Activated CD4-positive, alpha-beta T cell treated with anti-CD3 and anti-CD28 coated beads, Interleukin-2, amount 10 ng/mL, durations not matched to agents 7 days and 5 days (primary cell): ENCODE data around the gene PET100. TPM values are rescaled to one million over a fixed set of nuclear protein-coding genes. Genes with fewer than 3 reads are reported as not detected.

Experiments
- CTCF ChIA-PET: fragments of 350-600 bp; sonication (Branson Sonifier 250); formaldehyde crosslinking; loops from one replicate; lab custom pipeline; 2021; ENCODE audit warnings: antibody characterized with exemption; lab: Charles Lee
- POLR2A ChIA-PET: fragments of 350-600 bp; sonication (Branson Sonifier 250); formaldehyde crosslinking; loops from one replicate; lab custom pipeline; 2021; ENCODE audit warnings: antibody characterized with exemption; lab: Charles Lee
- DNase-seq: peaks from one replicate; pipeline ENCODE4 v3.0.0-alpha.2; 2020
- H3K27ac Mint-ChIP-seq: one replicate; pipeline ENCODE4 v1.8.0; 2021; ENCODE audit warnings: mild to moderate bottlenecking, moderate library complexity, mixed read lengths
- H3K27me3 Mint-ChIP-seq: one replicate; pipeline ENCODE4 v1.8.0; 2021; ENCODE audit warnings: mixed read lengths
- H3K36me3 Mint-ChIP-seq: one replicate; pipeline ENCODE4 v1.8.0; 2021; ENCODE audit warnings: low read depth, mixed read lengths
- H3K4me1 Mint-ChIP-seq: one replicate; pipeline ENCODE4 v1.8.0; 2021; ENCODE audit warnings: mixed read lengths
- H3K4me3 Mint-ChIP-seq: one replicate; pipeline ENCODE4 v1.8.0; 2021; ENCODE audit warnings: mild to moderate bottlenecking, moderate library complexity, mixed read lengths
- H3K9me3 Mint-ChIP-seq: one replicate; pipeline ENCODE4 v1.8.0; 2021; ENCODE audit warnings: mixed read lengths
- total RNA-seq, 2 experiments: library from RNA; stranded (reverse); gene quantifications; one replicate each; pipeline ENCODE4 v1.2.3, GENCODE V29; 2021

The PET100 gene
- total RNA-seq, 2 experiments from 2014 or later = 108 to 169 TPM

DNA sequence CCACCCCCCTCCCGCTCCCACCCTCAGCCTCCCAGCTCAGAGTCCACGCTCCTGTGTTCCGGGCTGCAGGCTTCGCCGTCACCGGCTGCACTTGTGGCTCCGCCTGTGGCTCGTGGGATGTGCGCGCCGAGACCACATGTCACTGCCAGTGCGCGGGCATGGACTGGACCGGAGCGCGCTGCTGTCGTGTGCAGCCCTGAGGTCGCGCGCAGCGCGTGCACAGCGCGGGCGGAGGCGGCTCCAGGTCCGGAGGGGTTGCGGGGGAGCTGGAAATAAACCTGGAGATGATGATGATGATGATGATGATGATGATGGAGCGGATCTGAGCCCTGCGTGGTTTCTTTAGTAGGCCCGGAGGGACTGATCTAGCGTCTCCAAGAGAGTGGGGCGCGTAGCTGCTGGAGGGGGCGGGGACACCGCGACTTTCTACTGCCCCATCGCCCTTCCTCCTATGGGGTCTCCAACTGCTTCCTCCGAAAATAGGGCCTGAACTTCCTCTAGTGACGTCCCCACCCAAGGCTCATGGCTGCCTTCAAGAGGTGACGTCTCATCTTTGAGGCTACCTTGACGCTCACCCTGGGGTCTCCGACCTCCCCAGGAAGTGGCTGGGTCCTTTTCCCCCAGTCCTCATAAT lies 40.7 kb downstream of the PET100 start:
- POLR2A ChIA-PET = no interaction called here
- no peak overlapping the region for H3K27ac Mint-ChIP-seq

DNA sequence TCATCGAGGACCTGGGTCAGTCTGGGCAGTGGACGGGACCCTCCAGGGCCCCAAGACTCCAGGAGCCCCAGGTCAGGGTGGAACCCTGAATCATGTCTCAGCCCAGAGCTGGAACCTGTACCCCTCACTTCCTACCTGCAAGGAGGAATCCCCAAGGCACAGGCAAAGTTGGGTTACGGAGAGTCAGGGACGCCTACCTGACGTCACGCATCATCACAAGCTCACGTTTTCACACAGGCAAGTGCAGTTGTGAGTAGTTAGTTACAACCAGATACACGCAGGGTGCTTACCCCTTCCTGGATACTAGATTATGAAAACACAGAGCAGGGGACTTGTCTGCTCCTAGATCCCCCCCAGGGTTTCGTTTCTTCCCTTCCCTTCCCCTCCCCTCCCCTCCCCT lies 41.2 kb downstream of the PET100 start:
- Mint-ChIP-seq H3K27me3 (peaks cover 25% of the 10 kb centered on the region), H3K9me3 (no peaks in the 10 kb centered on the region), H3K4me3 (no peak overlapping the region), H3K27ac (no peak overlapping the region), H3K4me1 (peaks cover 24% of the 10 kb centered on the region), H3K36me3 (no peaks in the 10 kb centered on the region)
- ChIA-PET CTCF (interaction anchor here (0.6 to 1.1 kb wide), 4 partner anchors 10 to 37 kb away, joined by 3 to 5 read pairs (median 4); partner anchors contain the start of genes PCP2 and TRAPPC5), POLR2A (no interaction called here)
- no peak for DNase-seq

More for the DNA sequence above, 40.7 kb downstream of the PET100 start:
- DNase-seq = peak; percentile 33
- H3K4me3 Mint-ChIP-seq = peak overlapping the region; percentile 38
- CTCF ChIA-PET = interaction anchor here (0.6 to 3.2 kb wide), 5 partner anchors 10 to 316 kb away, joined by 3 to 20 read pairs (median 4); partner anchors contain the start of genes PCP2 and TRAPPC5
- peaks cover 26% of the 10 kb centered on the region for H3K27me3 Mint-ChIP-seq
- peaks cover 23% of the 10 kb centered on the region for H3K4me1 Mint-ChIP-seq
- H3K36me3 Mint-ChIP-seq = no peaks in the 10 kb centered on the region
- H3K9me3 Mint-ChIP-seq = no peaks in the 10 kb centered on the region

DNA sequence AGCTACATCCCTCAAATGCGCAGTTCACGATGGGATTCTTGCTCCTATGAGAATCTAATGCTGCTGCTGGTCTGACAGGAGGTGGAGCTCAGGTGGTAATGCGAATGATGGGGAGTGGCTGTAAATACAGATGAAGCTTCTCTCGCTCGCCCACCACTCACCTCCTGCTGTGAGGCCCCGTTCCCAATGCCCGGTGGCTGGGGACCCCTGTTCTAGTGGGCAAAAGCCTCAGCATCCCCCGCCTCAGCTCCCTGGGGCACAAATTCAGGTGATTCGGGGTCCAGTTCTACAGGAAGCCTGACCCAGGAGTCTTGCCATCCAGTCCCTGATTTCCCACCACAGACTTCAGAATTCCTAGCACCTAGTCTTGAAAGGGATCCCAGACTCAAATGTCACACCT lies 42.9 kb downstream of the PET100 start:
- DNase-seq = no peak
- no peak overlapping the region for H3K4me3 Mint-ChIP-seq
- H3K27ac Mint-ChIP-seq = no peak overlapping the region
- H3K27me3 Mint-ChIP-seq = peaks cover 33% of the 10 kb centered on the region
- H3K9me3 Mint-ChIP-seq = no peaks in the 10 kb centered on the region
- ChIA-PET POLR2A (no interaction called here), CTCF (no interaction called here)
- H3K36me3 Mint-ChIP-seq = no peaks in the 10 kb centered on the region
- peaks cover 39% of the 10 kb centered on the region for H3K4me1 Mint-ChIP-seq

DNA sequence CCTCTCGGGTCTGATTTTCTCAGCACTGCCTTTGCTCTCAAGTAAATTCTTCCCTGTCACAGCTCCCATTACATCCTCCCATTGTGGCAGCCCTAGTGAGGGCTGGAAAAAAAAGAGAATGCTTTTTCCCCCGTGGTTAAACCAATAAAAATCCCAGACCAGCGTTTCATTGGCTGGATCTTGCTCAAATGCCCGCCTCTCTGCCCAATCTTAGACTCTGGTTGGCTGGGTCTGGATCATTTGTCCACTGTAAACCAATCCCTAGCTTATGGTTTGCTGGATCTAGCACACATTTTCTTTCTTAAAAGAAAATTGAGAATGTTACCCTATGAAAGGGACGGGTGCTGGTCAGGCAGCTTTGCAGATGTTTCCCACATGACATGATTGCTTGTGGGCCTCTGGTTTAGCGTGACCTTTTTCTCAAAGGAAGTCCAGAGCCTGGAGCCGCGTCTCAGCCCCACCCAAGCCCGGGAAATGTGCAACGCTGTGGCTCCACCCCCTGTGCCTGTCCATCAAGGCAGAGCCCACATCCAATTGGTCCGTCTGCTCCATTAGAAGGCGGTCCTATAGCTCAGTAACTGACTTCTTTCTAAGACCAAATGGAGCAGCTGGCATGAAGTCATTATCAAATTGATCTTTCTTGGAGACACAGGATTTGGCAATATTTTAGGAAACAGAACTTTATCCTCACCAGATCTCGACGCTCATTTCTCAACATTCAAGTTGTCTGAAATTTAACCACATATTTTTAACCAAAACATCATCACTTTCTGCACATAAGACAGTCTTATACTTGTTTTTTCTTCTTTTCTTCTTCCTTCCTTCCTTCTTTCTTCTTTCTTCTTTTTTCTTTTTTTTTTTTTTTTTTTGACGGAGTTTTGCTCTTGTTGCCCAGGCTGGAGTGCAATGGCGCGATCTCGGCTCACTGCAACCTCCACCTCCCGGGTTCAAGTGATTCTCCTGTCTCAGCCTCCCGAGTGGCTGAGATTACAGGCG lies 44.7 kb downstream of the PET100 start:
- H3K27me3 Mint-ChIP-seq = peaks cover 35% of the 10 kb centered on the region

DNA sequence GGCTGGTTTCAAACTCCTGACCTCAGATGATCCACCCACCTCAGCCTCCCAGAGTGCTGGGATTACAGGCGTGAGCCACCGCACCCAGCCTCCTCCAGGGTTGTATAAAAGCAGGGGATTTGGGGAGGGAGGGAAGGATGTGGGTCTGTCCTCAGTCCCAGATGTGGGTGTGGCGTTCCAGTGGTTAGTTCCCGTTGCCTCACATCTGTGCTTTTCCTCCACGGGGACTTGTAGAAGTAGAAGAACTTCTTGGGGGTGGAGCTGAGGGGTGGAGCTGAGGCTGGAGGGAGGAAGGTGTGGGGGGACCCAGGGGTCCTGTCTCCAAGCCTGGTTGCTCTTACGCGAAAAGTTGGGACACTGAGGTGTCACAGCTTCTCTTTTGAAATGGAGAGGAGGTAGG lies 46.8 kb downstream of the PET100 start:
- ChIA-PET CTCF (no interaction called here), POLR2A (no interaction called here)
- Mint-ChIP-seq H3K27ac (no peak overlapping the region), H3K4me3 (no peak overlapping the region), H3K36me3 (no peaks in the 10 kb centered on the region), H3K9me3 (no peaks in the 10 kb centered on the region), H3K27me3 (peaks cover 23% of the 10 kb centered on the region), H3K4me1 (peaks cover 51% of the 10 kb centered on the region)
- no peak for DNase-seq

More for the DNA sequence above, 44.7 kb downstream of the PET100 start:
- H3K4me3 Mint-ChIP-seq = no peak overlapping the region
- peak; percentile 27 for DNase-seq
- CTCF ChIA-PET = interaction anchor here (0.6 kb wide), 2 partner anchors 106 to 1028 kb away, joined by 3 read pairs; no protein-coding TSS in a partner anchor
- no peak overlapping the region for H3K27ac Mint-ChIP-seq
- POLR2A ChIA-PET = no interaction called here
- H3K9me3 Mint-ChIP-seq = no peaks in the 10 kb centered on the region
- peaks cover 51% of the 10 kb centered on the region for H3K4me1 Mint-ChIP-seq
- H3K36me3 Mint-ChIP-seq = no peaks in the 10 kb centered on the region

DNA sequence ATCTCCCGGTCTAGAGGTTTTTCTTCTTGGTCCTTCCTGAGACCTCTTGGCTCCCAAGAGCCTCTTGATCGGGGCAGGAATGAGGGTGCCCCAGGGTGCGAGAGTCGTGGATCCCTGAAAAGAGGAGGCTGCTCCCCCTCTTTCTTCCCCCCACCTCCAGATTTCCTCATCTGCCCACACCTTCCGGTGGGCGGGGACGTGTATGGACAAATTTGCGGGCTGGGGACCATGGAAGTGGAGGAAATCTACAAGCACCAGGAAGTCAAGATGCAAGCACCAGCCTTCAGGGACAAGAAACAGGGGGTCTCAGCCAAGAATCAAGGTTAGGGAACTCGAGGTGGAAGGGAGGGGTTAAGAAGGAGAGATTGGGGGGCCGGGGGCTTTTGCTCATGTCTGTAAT lies 47.3 kb downstream of the PET100 start, which contains the start of gene MCEMP1:
TSS of gene MCEMP1 (plus strand) at position 237 of the 400 bp plus-strand sequence. CDS start at position 268, 31 bp downstream.
- Mint-ChIP-seq H3K27ac (no peak within 1 kb of the TSS), H3K9me3 (no peaks in the 10 kb centered on the region), H3K36me3 (peaks cover 3% of the 10 kb centered on the region), H3K4me3 (no peak within 1 kb of the TSS), H3K27me3 (peaks cover 21% of the 10 kb centered on the region), H3K4me1 (peaks cover 52% of the 10 kb centered on the region)
- ChIA-PET CTCF (no interaction called here), POLR2A (no interaction called here)
- DNase-seq = no peak

DNA sequence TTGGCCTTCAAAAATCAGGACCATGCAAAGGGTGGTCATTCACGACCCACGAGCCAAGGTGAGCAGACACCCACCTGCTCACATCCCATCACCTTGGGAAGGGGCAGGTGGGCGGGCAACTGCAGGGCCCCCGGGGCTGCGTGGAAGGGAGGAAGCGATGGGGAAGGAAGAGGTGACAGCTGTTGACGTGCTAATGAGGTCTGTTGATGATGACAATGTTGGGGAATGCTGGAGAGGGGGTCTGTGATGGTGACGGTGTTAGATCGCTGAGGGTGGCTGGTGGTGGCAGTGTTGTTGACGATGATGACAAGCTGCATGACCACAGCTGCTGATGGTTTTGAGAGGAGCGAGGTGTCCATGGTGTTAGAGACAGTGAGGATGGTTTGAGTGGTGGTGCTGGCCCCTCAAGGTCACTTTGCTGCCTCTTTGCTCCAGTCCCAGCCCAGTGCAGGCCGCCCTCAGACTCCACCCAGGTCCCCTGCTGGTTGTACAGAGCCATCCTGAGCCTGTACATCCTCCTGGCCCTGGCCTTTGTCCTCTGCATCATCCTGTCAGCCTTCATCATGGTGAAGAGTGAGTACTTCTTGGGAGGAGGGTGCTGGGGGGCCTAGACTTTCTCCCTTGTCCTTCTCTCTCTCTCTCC lies 48.2 kb downstream of the PET100 start:
- ChIA-PET CTCF (interaction anchor here (0.9 kb wide), 2 partner anchors 109 to 192 kb away, joined by 3 read pairs; no protein-coding TSS in a partner anchor), POLR2A (no interaction called here)
- Mint-ChIP-seq H3K27ac (no peak overlapping the region), H3K4me3 (no peak overlapping the region), H3K9me3 (no peaks in the 10 kb centered on the region), H3K4me1 (peaks cover 58% of the 10 kb centered on the region), H3K36me3 (peaks cover 7% of the 10 kb centered on the region), H3K27me3 (peaks cover 19% of the 10 kb centered on the region)
- DNase-seq = no peak

DNA sequence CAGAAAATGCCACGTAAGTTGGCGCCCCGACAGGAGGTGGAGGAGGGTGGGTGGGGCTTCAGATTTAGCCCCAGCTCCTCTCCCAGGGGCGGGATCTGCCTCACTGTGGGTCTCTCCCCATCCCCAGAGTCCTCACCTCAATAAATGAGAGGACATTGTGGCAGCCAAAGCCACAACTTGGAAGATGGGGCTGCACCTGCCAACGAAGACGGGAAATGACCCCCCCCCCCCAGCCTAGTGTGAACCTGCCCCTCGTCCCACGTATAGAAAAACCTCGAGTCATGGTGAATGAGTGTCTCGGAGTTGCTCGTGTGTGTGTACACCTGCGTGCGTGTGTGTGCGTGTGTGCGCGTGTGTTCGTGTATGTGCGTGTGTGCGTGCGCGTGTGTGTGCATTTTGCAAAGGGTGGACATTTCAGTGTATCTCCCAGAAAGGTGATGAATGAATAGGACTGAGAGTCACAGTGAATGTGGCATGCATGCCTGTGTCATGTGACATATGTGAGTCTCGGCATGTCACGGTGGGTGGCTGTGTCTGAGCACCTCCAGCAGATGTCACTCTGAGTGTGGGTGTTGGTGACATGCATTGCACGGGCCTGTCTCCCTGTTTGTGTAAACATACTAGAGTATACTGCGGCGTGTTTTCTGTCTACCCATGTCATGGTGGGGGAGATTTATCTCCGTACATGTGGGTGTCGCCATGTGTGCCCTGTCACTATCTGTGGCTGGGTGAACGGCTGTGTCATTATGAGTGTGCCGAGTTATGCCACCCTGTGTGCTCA lies 49.6 kb downstream of the PET100 start:
- Mint-ChIP-seq H3K4me1 (peaks cover 58% of the 10 kb centered on the region), H3K9me3 (no peaks in the 10 kb centered on the region), H3K27ac (peak overlapping the region; percentile 28), H3K27me3 (peaks cover 19% of the 10 kb centered on the region), H3K4me3 (no peak overlapping the region), H3K36me3 (peaks cover 13% of the 10 kb centered on the region)
- peak; percentile 79 for DNase-seq
- POLR2A ChIA-PET = no interaction called here
- CTCF ChIA-PET = interaction anchor here (0.9 kb wide), 1 partner anchor 110 kb away, joined by 3 read pairs; no protein-coding TSS in a partner anchor

DNA sequence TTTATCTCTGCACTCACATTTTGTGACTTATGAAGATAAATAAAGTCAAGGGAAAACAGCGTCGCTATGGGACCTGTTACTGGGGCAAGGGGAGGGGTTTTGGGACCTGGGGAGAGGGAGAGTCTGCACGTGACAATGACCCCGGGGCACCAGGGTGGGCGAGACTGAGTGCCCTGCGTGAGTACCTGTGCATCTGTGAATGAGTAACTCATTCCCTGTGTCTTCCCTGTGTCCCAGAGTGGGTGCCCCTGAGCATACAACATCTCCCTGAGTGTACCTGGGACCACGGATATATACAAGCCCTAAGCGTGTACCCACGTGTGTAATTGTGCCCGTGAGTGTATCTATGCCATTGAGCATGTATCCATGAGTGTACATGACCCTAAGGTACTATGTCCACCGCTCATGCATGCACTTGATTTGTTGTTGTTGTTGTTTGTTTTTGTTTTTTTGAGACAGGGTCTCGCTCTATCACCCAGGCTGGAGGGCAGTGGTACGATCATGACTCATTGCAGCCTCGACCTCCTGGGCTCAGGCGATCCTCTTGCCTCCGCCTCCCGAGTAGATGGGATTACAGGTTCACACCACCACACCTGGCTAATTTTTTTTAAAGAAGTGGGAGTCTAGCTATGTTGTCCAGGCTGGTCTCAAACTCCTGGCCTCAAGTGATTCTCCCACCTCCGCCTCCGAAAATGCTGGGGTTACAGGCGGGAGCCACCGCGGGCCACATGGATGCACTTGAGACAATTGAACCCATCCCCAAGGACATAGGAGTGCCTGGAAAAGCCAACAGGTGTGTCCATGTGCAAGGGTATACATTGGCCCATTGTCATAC lies 50.4 kb downstream of the PET100 start:
- H3K9me3 Mint-ChIP-seq = no peaks in the 10 kb centered on the region
- peaks cover 19% of the 10 kb centered on the region for H3K27me3 Mint-ChIP-seq
- H3K4me3 Mint-ChIP-seq = peak overlapping the region; percentile 89
- POLR2A ChIA-PET = no interaction called here
- no peak for DNase-seq
- CTCF ChIA-PET = interaction anchor here (0.6 to 1.9 kb wide), 25 partner anchors 9 to 322 kb away, joined by 3 to 20 read pairs (median 6); partner anchors contain the start of genes FCER2, RETN and SNAPC2
- peaks cover 13% of the 10 kb centered on the region for H3K36me3 Mint-ChIP-seq
- peaks cover 53% of the 10 kb centered on the region for H3K4me1 Mint-ChIP-seq
- H3K27ac Mint-ChIP-seq = peak overlapping the region; percentile 70

DNA sequence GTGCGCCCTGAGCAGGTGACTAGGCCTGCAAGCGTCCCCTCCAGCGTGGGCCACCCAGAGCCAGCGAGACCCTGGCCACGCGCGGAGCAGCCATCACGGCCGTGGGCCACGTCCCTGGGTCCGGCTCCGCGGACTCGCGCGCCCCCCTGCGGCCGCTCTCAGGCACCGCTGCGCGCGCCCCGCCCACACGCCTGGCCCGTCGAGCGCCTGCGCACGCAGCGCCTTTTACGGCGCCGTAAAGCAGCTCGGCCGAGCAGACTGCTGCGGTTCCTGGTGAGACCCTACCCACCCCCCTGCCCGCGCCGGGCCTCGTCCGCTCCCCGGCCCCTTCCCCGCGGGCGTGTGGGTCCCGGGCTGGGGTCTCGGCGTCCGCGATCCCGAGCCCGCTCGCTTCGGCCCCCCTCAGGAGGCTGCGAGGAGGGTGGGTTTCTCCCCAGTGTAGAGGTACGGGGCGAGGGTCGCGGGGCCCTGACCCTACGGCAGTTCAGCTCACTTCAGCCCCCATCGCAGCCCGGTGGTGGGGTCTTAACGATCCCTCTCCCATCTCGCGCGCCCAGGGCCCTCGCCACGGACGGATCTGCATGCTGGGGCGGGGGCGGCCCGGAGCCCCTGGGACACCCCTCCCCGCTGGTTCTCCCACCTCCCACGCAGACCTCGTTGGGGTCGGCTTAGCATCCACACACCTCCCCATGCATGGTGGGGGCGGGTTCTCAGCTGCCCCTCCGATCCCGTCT lies 51.2 kb downstream of the PET100 start, which contains the start of gene TRAPPC5:
TSS of gene TRAPPC5 (plus strand) at position 228 of the 734 bp plus-strand sequence. CDS start 1,421 bp downstream, outside the sequence.
- H3K9me3 Mint-ChIP-seq = no peaks in the 10 kb centered on the region
- peak within 1 kb of the TSS; percentile 96 for H3K27ac Mint-ChIP-seq
- H3K4me3 Mint-ChIP-seq = peak within 1 kb of the TSS; percentile 89
- H3K4me1 Mint-ChIP-seq = peaks cover 51% of the 10 kb centered on the region
- peaks cover 17% of the 10 kb centered on the region for H3K27me3 Mint-ChIP-seq
- CTCF ChIA-PET = interaction anchor here (0.6 to 2.0 kb wide), 53 partner anchors 8 to 581 kb away, joined by 3 to 20 read pairs (median 4); partner anchors contain the start of genes FCER2, MAP2K7, RETN and SNAPC2
- peak; percentile 84 for DNase-seq
- peaks cover 13% of the 10 kb centered on the region for H3K36me3 Mint-ChIP-seq
- POLR2A ChIA-PET = interaction anchor here (0.6 kb wide), 1 partner anchor 112 kb away, joined by 3 read pairs; no protein-coding TSS in a partner anchor
